Measurements from ENCODE around the gene HPS3.

GRCh38 chr3:149080011-149080698, 49.3 kb upstream of the HPS3 start:
- TF ChIP-seq, protein P1, sequence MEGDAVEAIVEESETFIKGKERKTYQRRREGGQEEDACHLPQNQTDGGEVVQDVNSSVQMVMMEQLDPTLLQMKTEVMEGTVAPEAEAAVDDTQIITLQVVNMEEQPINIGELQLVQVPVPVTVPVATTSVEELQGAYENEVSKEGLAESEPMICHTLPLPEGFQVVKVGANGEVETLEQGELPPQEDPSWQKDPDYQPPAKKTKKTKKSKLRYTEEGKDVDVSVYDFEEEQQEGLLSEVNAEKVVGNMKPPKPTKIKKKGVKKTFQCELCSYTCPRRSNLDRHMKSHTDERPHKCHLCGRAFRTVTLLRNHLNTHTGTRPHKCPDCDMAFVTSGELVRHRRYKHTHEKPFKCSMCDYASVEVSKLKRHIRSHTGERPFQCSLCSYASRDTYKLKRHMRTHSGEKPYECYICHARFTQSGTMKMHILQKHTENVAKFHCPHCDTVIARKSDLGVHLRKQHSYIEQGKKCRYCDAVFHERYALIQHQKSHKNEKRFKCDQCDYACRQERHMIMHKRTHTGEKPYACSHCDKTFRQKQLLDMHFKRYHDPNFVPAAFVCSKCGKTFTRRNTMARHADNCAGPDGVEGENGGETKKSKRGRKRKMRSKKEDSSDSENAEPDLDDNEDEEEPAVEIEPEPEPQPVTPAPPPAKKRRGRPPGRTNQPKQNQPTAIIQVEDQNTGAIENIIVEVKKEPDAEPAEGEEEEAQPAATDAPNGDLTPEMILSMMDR (IDR thresholded peaks at IDR 0.05; ENCODE audit: low read depth, low read length): no peak
- TF ChIP-seq POLR2A (IDR thresholded peaks at IDR 0.05; ENCODE audit: extremely low read depth, insufficient read length) (no peak), MYC (IDR thresholded peaks at IDR 0.05; ENCODE audit: low read depth, low read length) (no peak)
- TF ChIP-seq, protein P2, sequence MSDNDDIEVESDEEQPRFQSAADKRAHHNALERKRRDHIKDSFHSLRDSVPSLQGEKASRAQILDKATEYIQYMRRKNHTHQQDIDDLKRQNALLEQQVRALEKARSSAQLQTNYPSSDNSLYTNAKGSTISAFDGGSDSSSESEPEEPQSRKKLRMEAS (IDR thresholded peaks at IDR 0.05; ENCODE audit: low read depth, low read length): no peak
